Testis (tissue), 2 donors: Measurements from ENCODE around the gene TRIM9.

ENCODE experiments used
- CTCF ChIP-seq, 3 experiments: fragments of 450-650 bp in 2 of 3; fragments of 200-600 bp in 1 of 3; sonication (generic) in 1 of 3; IDR thresholded peaks; one replicate each; pipeline ENCODE4 v1.5.1; 2016 to 2019; ENCODE audit warnings: antibody characterized with exemption in 3 of 3, mild to moderate bottlenecking in 2 of 3, moderate library complexity in 1 of 3
- POLR2A ChIP-seq: fragments of 450-650 bp; IDR thresholded peaks from one replicate; pipeline ENCODE4 v1.6.1; 2017; ENCODE audit warnings: antibody characterized with exemption, mild to moderate bottlenecking, moderate library complexity

DNA sequence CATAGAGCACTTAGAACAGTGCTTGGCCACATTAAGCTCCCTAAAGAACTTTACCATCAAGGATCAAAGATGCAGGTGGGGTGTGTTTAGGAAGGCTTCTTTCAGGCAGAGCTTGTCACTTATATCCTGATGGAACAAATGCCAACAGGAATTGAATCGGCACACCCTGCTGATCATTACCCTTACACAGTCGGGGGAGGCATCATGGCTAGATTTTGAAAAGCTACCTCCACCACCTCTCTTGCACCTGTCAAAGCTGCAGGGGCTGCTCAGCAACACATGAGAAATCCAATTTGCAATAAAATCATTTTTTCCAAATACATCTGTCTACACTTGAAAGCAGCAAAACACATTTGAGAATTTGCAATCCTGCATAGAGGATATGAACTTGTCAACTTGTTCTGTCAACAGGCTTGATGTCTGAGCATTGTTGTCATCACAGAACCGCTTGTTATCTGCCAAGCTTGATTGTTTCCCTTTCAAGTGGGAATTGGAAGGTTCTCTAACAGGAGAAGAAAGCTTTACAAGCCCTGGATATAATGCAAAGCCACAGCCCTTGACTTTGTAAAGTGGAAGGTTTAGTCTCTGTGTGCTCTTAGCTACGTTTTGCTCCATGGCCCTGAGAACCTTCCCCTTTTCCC, 24.6 kb upstream of the TRIM9 start:
- no peak for TF ChIP-seq CTCF (IDR thresholded peaks at IDR 0.05)
- TF ChIP-seq POLR2A, result no peak
